ENCODE results near the gene SLC44A3. TPM values are rescaled to one million over a fixed set of nuclear protein-coding genes. Genes with fewer than 3 reads are reported as not detected.

The SLC44A3 gene
- total and polyA plus RNA-seq, 2 donors (not counting 1 experiment from before 2014, with no cell fraction given): 3.9 to 9.7 TPM

GRCh38 chr1:94894630-94895029 is 74.5 kb downstream of the SLC44A3 start:
- Histone ChIP-seq H2AFZ (ENCODE audit: low read length) (no peak overlapping the region), H3K79me2 (ENCODE audit: control insufficient read depth, insufficient read depth, low read length) (peaks cover 2% of the 10 kb centered on the region), H3K4me2 (ENCODE audit: extremely low read depth, insufficient read depth, low read length) (no peak overlapping the region), H3K9me3 (ENCODE audit: control insufficient read depth, insufficient read depth, low read depth, low read length) (no peaks in the 10 kb centered on the region), H3K36me3 (ENCODE audit: control insufficient read depth, insufficient read depth, low read length) (peaks cover 17% of the 10 kb centered on the region), H3K4me1 (ENCODE audit: control insufficient read depth, extremely low read depth, insufficient read depth, low read length) (peaks cover 2% of the 10 kb centered on the region), H3K4me3 (replicated peaks in 1 of 4; ENCODE audit: control extremely low read depth in 1 of 4, insufficient read depth in 1 of 4, low read depth in 3 of 4, low read length in 4 of 4) (no peak overlapping the region), H3K27ac (ENCODE audit: insufficient read depth, low read length) (no peak overlapping the region), H3K27me3 (ENCODE audit: control insufficient read depth, insufficient read depth, low read length) (no peaks in the 10 kb centered on the region), H4K20me1 (ENCODE audit: control insufficient read depth, extremely low read depth, insufficient read depth, low read length) (no peaks in the 10 kb centered on the region), H3K9ac (ENCODE audit: insufficient read depth, low read length) (no peak overlapping the region)
- no peak for DNase-seq (ENCODE audit: low read depth in 2 of 2)
- no peak for TF ChIP-seq EZH2 (IDR thresholded peaks at IDR 0.05; ENCODE audit: low read length, missing control alignments)
- TF ChIP-seq CTCF (conservative IDR thresholded peaks at IDR 0.05 in 1 of 2, IDR thresholded peaks at IDR 0.05 in 1 of 2; ENCODE audit: low read depth in 1 of 2, low read length in 2 of 2): no peak

- no peak overlapping the region for H2AFZ ChIP-seq (ENCODE audit: low read length)
- H3K4me3 ChIP-seq (replicated peaks in 1 of 4; ENCODE audit: control extremely low read depth in 1 of 4, insufficient read depth in 1 of 4, low read depth in 3 of 4, low read length in 4 of 4): no peak overlapping the region
- peaks cover 17% of the 10 kb centered on the region for H3K36me3 ChIP-seq (ENCODE audit: control insufficient read depth, insufficient read depth, low read length)
- H3K79me2 ChIP-seq (ENCODE audit: control insufficient read depth, insufficient read depth, low read length): peaks cover 2% of the 10 kb centered on the region
- H4K20me1 ChIP-seq (ENCODE audit: control insufficient read depth, extremely low read depth, insufficient read depth, low read length): no peaks in the 10 kb centered on the region
- H3K9me3 ChIP-seq (ENCODE audit: control insufficient read depth, insufficient read depth, low read depth, low read length): no peaks in the 10 kb centered on the region
- no peak overlapping the region for H3K4me2 ChIP-seq (ENCODE audit: extremely low read depth, insufficient read depth, low read length)
- H3K4me1 ChIP-seq (ENCODE audit: control insufficient read depth, extremely low read depth, insufficient read depth, low read length): peaks cover 2% of the 10 kb centered on the region
- H3K27me3 ChIP-seq (ENCODE audit: control insufficient read depth, insufficient read depth, low read length): no peaks in the 10 kb centered on the region
- DNase-seq (ENCODE audit: low read depth in 2 of 2): no peak
- H3K9ac ChIP-seq (ENCODE audit: insufficient read depth, low read length): no peak overlapping the region
- no peak overlapping the region for H3K27ac ChIP-seq (ENCODE audit: insufficient read depth, low read length)
- no peak for TF ChIP-seq EZH2 (IDR thresholded peaks at IDR 0.05; ENCODE audit: low read length, missing control alignments)
Observed at GRCh38 chr1:94895518-94895917, 75.4 kb downstream of the SLC44A3 start.

- Histone ChIP-seq H4K20me1 (ENCODE audit: control insufficient read depth, extremely low read depth, insufficient read depth, low read length) (peaks cover under 1% of the 10 kb centered on the region), H3K4me2 (ENCODE audit: extremely low read depth, insufficient read depth, low read length) (no peak overlapping the region), H3K36me3 (ENCODE audit: control insufficient read depth, insufficient read depth, low read length) (peaks cover 29% of the 10 kb centered on the region), H3K27me3 (ENCODE audit: control insufficient read depth, insufficient read depth, low read length) (no peaks in the 10 kb centered on the region), H2AFZ (ENCODE audit: low read length) (no peak overlapping the region), H3K4me3 (replicated peaks in 1 of 4; ENCODE audit: control extremely low read depth in 1 of 4, insufficient read depth in 1 of 4, low read depth in 3 of 4, low read length in 4 of 4) (no peak overlapping the region), H3K9ac (ENCODE audit: insufficient read depth, low read length) (no peak overlapping the region), H3K4me1 (ENCODE audit: control insufficient read depth, extremely low read depth, insufficient read depth, low read length) (peaks cover 5% of the 10 kb centered on the region), H3K27ac (ENCODE audit: insufficient read depth, low read length) (no peak overlapping the region), H3K79me2 (ENCODE audit: control insufficient read depth, insufficient read depth, low read length) (peaks cover 23% of the 10 kb centered on the region), H3K9me3 (ENCODE audit: control insufficient read depth, insufficient read depth, low read depth, low read length) (no peaks in the 10 kb centered on the region)
- TF ChIP-seq EZH2 (IDR thresholded peaks at IDR 0.05; ENCODE audit: low read length, missing control alignments) (no peak), CTCF (conservative IDR thresholded peaks at IDR 0.05 in 1 of 2, IDR thresholded peaks at IDR 0.05 in 1 of 2; ENCODE audit: low read depth in 1 of 2, low read length in 2 of 2) (no peak)
- DNase-seq (ENCODE audit: low read depth in 2 of 2): peak; percentile 29 to 71
Observed at GRCh38 chr1:94898491-94899385, 78.6 kb downstream of the SLC44A3 start.
